ENCODE measurements around the gene NID2. TPM values are rescaled to one million over a fixed set of nuclear protein-coding genes. Genes with fewer than 3 reads are reported as not detected.
A peak's percentile ranks its signal among the peaks of the same experiment; 100 is the strongest.

NID2 gene
- total RNA-seq, 2 donors from 2014 or later = 18.8 to 28.7 TPM

GRCh38 chr14:52043690-52044089 is 25.2 kb downstream of the NID2 start:
- Histone ChIP-seq H3K27ac (no peak overlapping the region), H3K4me3 (no peak overlapping the region), H3K9ac (ENCODE audit: low read depth in 2 of 2, low read length in 2 of 2) (no peak overlapping the region), H3K9me3 (no peaks in the 10 kb centered on the region), H3K4me1 (peaks cover 3% of the 10 kb centered on the region), H3K36me3 (no peaks in the 10 kb centered on the region), H3K27me3 (no peaks in the 10 kb centered on the region)
- intact Hi-C loops (cut with DNase I) = no loop called here
- DNase-seq = peak; percentile 58
- TF ChIP-seq CTCF (IDR thresholded peaks at IDR 0.05) = peak; percentile 39

GRCh38 chr14:52042371-52043289 is 26.2 kb downstream of the NID2 start:
- no peaks in the 10 kb centered on the region for H3K27me3 ChIP-seq
- H3K4me1 ChIP-seq = peaks cover 3% of the 10 kb centered on the region
- H3K36me3 ChIP-seq = no peaks in the 10 kb centered on the region
- H3K9ac ChIP-seq (ENCODE audit: low read depth in 2 of 2, low read length in 2 of 2) = no peak overlapping the region
- H3K4me3 ChIP-seq = no peak overlapping the region
- DNase-seq = no peak
- intact Hi-C loops (cut with DNase I) = no loop called here
- TF ChIP-seq CTCF (IDR thresholded peaks at IDR 0.05) = no peak
- H3K27ac ChIP-seq = no peak overlapping the region
- H3K9me3 ChIP-seq = no peaks in the 10 kb centered on the region

GRCh38 chr14:52040598-52040997 is 28.3 kb downstream of the NID2 start:
- Histone ChIP-seq H3K27me3 (no peaks in the 10 kb centered on the region), H3K36me3 (no peaks in the 10 kb centered on the region), H3K9me3 (no peaks in the 10 kb centered on the region), H3K9ac (ENCODE audit: low read depth in 2 of 2, low read length in 2 of 2) (no peak overlapping the region), H3K4me3 (no peak overlapping the region), H3K4me1 (peaks cover 3% of the 10 kb centered on the region), H3K27ac (no peak overlapping the region)
- intact Hi-C loops (cut with DNase I) = no loop called here
- no peak for DNase-seq
- TF ChIP-seq CTCF (IDR thresholded peaks at IDR 0.05) = no peak

- Histone ChIP-seq H3K9me3 (no peaks in the 10 kb centered on the region), H3K36me3 (no peaks in the 10 kb centered on the region), H3K4me1 (peaks cover 3% of the 10 kb centered on the region), H3K9ac (ENCODE audit: low read depth in 2 of 2, low read length in 2 of 2) (no peak overlapping the region), H3K4me3 (no peak overlapping the region), H3K27ac (no peak overlapping the region), H3K27me3 (no peaks in the 10 kb centered on the region)
- intact Hi-C loops (cut with DNase I) = no loop called here
- DNase-seq = no peak
- TF ChIP-seq CTCF (IDR thresholded peaks at IDR 0.05) = no peak
These were observed 29.6 kb downstream of the NID2 start for GRCh38 chr14:52039124-52039815.

- DNase-seq = no peak
- Histone ChIP-seq H3K4me3 (no peak overlapping the region), H3K4me1 (no peaks in the 10 kb centered on the region), H3K9ac (ENCODE audit: low read depth in 2 of 2, low read length in 2 of 2) (no peak overlapping the region), H3K36me3 (no peaks in the 10 kb centered on the region), H3K27me3 (no peaks in the 10 kb centered on the region), H3K9me3 (no peaks in the 10 kb centered on the region), H3K27ac (no peak overlapping the region)
- no peak for TF ChIP-seq CTCF (IDR thresholded peaks at IDR 0.05)
- intact Hi-C loops (cut with DNase I) = no loop called here
These were observed 35.7 kb downstream of the NID2 start for GRCh38 chr14:52033101-52033642.
